HG03066 (cell line): ENCODE measurements around the gene ACTR3.

Experiments used
- ATAC-seq: cut with Tn5 transposase; IDR thresholded peaks from one replicate; pipeline ENCODE4 v1.9.1; 2021; ENCODE audit warnings: low read depth; ENCODE audit not compliant: unreplicated experiment

ACTR3 gene

GRCh38 chr2:113875135-113875534 is 14.8 kb upstream of the ACTR3 start:
- no peak for ATAC-seq

DNA sequence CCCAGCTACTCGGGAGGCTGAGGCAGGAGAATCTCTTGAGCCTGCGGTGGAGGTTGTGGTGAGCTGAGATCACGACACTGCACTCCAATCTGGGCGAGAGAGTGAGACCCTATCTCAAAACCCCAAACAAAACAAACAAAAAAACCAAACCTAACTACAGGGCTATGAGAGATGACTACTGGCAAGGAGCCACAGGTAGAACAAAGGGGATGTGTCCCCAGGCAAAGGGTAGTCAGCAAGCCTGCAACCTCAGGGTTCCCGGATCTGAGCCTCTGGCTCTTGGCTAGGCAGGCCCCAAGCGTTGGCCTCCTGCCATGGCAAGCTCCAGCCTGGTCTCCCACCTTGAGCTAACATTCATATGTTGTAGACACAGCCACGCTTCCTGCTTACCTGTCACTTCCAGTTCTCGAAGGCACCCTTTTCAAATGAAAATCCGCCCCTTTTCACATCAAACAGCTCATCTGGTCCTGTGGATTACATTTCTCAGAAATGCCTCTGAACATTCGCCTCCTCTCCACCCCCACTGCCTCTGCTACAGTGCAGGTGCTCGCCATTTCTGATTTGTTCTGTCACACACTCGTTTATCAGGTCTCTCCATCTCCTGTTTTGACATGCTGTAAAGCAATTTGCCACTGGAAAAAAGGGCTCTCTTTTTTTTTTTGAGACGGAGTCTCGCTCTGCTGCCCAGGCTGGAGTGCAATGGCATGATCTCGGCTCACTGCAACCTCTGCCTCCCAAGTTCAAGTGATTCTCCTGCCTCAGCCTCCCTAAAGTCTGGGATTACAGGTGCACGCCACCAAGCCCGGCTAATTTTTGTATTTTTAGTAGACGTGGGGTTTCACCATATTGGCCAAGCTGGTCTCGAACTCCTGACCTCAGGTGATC is 13.1 kb upstream of the ACTR3 start:
- ATAC-seq = no peak

- ATAC-seq = no peak
Observed at GRCh38 chr2:113877711-113878598, 11.9 kb upstream of the ACTR3 start.

DNA sequence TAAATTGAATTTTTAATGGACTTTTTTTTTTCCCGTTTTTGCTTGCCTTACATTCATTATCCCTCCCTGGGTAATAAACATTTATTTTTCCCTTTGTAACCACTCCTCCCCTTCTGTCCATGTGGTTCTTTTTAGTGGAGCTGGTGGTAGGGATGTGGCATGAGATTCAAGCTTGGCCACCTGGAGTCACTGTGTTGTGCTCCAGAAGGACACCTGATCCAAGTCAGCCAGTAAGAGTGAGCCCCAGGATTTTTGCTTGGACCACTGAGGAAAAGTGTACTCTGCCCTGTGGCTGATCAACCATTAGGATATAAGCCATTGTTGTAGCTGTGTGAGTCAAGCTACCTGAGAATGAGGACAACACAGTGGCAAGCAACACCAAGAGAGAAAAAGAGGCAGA is 11.1 kb upstream of the ACTR3 start:
- no peak for ATAC-seq

- ATAC-seq = no peak
Observed at GRCh38 chr2:113879457-113879856, 10.4 kb upstream of the ACTR3 start.

GRCh38 chr2:113886479-113887008 is 3.3 kb upstream of the ACTR3 start:
- peak; percentile 71 for ATAC-seq

- ATAC-seq = no peak
Observed at GRCh38 chr2:113887009-113887792, 2.7 kb upstream of the ACTR3 start.

DNA sequence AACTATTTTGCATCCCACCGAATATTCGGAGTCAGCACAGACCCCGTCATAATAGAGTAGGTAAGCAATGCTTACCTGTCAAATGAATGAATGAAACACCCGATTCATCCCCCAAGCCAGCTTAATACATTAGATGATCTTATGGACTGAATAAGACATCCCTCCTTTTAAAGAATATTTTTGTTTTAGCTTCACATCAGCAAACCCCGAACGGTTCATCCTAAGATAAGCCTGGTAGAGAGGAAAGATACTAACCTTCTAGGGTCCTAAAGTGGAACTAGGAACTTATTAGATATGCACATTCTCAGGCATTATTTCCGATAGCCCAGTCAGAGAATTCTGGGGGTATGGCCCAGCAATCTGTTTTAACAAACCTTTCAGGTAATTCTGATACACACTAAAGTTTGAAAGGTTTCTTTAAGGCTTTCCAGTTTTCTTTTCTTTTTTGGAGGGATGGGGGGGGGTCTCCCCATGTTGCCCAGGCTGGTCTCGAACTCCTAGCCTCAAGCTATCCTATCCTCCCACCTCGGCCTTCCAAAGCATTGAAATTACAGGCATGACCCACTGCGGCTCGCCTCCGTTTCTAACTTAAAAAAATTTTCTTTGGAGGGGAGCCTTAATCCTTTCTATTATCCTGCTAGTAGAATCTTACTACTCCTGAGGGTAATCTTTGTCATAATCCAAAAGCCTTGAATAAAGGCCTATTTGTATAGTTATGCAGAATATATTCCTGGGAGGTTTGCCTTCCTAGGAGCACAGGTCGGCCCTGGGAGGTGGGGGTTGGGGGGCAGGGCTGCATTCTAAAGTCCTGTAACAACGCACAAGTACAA is 1.0 kb upstream of the ACTR3 start:
- no peak for ATAC-seq

- peak; percentile 20 for ATAC-seq
Observed at GRCh38 chr2:113890253-113891235, 655 bp downstream of the ACTR3 start.

DNA sequence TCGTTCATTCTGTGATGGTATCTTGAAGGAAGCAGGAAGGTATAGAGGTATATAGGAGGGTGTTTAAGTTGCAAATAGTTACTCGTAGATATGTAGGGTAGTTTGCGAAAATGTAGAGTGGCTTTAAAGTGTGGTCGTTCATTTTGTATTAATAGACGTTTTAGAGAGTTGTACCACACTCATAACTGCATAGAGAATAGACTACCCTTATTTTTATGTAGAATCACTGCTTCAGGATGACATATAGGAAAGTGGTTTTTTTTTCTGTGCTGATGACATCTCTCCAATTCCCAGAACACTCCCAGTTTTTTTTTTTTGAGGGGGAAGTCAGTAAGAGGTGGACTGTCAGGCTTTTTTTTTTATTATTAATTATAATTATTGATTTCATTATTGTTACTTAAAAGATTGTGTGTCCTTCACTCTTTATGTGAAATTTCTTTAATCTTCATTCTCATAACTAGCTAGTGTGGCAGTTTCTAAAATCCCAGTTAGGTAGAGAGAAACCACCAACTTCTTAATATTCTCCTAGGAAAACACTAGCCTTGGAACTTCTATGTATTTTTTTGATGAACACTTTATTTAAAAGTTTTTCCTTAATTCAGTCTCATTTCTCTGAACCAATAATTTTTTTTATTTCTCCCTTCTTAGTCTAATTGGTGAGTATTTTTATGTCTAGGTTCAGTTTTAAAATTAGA is 1.5 kb downstream of the ACTR3 start:
- no peak for ATAC-seq

DNA sequence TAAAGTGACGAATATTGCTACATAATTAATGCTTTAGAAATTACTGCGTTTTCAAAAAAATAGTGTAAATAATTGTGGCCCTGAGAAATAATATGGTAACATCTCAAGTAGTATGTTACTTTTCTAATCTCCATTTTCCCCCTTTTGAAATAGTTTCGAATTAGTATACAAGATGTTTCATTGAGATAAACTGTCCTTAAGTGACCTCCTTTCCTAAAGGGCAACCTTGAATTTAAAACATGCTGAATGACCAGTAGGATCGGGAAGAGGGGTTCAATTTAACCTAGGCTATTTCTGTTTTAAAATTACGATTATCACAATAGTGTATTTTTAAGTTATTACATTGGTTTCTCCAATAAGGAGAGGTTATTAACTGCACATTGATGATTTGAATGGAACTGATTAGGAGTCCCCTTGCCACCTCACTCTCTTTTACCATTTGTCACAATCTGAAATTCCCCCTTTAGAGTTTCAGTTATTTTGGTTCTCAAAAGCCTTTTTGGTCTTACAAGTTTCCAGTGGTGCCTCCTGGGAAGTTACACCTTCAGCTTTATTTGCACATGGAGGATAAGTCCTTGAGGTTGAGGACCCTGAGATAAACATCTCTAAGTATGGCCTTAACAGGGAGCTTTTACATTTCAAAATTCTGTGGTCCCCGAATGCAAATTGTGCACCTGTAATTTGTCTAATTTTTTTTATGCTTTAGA is 2.3 kb downstream of the ACTR3 start:
- no peak for ATAC-seq

DNA sequence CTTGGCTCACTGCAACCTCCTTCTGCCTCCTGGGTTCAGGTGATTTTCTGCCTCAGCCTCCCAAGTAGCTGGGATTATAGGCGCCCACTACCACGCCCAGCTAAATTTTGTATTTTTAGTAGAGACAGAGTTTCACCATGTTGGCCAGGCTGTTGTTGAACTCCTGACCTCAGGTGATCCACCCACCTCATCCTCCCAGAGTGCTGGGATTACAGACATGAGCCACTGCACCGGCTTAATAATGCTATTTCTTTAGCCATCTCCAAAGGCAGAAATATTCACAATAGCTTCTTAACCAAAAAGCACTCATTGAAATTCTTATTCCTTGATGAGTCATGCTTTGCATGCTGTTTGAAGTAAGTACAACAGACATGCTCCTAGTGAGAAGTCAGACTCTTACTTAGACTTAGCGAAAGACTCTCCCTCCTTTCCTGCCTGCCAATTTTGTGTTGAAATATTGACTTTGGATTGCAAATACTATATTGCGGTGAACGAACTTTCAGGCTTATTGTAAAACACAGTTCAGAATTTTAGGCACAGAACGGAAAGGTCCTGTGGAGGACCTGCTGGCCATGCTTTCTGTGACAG is 4.4 kb downstream of the ACTR3 start:
- ATAC-seq = no peak

GRCh38 chr2:113895301-113895700 is 5.4 kb downstream of the ACTR3 start:
- ATAC-seq = no peak

DNA sequence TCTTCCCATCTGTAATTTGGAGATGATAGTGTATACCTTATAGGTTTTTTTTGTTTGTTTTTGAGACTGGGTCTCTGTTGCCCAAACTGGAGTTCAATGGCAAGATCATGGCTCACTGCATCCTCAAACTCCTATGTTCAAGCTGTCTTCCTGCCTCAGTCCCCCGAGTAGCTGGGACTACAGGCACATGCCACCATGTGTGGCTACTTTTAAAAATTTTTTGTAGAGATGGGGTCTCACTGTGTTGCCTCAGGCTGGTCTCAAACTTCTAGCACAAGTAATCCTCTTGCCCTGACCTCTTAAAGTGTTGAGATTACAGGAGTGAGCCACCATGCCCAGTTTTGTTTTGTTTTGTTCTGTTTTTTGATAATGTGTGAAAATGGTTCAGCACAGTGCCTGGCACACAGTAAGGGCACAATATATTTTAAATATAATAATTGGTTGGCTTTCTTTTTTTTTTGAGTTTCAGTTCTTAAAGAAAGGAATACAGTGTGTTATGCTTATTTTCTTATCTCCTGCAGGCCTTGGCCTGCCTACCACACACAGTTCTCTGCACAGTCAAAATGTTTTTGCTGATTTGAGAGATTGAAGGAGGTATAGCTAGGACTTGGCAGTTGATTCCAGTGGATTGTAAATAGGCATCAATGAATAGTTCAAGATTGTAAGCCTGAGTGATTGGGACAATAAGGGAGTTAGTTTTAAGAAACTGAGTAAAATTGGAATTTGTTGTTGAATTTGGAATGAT is 6.1 kb downstream of the ACTR3 start:
- no peak for ATAC-seq

DNA sequence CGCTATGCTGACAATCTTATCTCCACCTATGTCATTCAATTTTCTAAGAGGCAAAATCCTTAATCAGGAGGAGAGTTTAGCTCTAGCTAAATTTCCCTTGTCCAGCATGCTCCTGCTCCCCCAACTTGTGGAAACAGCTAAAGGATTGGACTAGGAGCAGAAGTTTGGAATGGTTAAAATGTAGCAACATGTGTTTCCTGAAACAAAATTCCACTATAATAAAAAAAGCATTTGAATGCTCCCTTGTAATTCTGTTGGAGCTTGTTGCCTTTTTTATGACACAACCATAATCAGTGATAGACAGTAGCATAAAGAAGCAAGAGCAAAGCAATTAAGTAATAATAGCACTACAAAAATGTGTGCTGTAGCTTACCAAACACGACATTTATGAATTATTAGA is 6.9 kb downstream of the ACTR3 start:
- no peak for ATAC-seq

GRCh38 chr2:113898081-113898480 is 8.2 kb downstream of the ACTR3 start:
- no peak for ATAC-seq
